Activated CD8-positive, alpha-beta T cell treated with anti-CD3 and anti-CD28 coated beads for 36 hours (primary cell): ENCODE results near the gene SLC40A1. TPM values are rescaled to one million over a fixed set of nuclear protein-coding genes. Genes with fewer than 3 reads are reported as not detected.
A peak's percentile ranks its signal among the peaks of the same experiment; 100 is the strongest.

ENCODE experiments used
- ATAC-seq: fragments of 200-7000 bp; cut with Tn5 transposase; one replicate; pipeline ENCODE4 v1.10.0; 2021; ENCODE audit warnings: mild to moderate bottlenecking, moderate library complexity
- CTCF ChIA-PET: fragments of 350-600 bp; sonication (Branson Sonifier 250); formaldehyde crosslinking; loops from one replicate; lab custom pipeline; 2021; ENCODE audit warnings: antibody characterized with exemption; lab: Charles Lee
- POLR2A ChIA-PET: fragments of 350-600 bp; sonication (Branson Sonifier 250); formaldehyde crosslinking; loops from one replicate; lab custom pipeline; 2021; ENCODE audit warnings: antibody characterized with exemption; lab: Charles Lee
- DNase-seq: peaks from one replicate; pipeline ENCODE4 v3.0.0-alpha.2; 2020
- H3K27ac Mint-ChIP-seq: one replicate; pipeline ENCODE4 v1.8.0; 2021; ENCODE audit warnings: mild to moderate bottlenecking, mixed read lengths
- H3K27me3 Mint-ChIP-seq: one replicate; pipeline ENCODE4 v1.8.0; 2021; ENCODE audit warnings: mixed read lengths
- H3K36me3 Mint-ChIP-seq: one replicate; pipeline ENCODE4 v1.8.0; 2021; ENCODE audit warnings: low read depth, mixed read lengths
- H3K4me1 Mint-ChIP-seq: one replicate; pipeline ENCODE4 v1.8.0; 2021; ENCODE audit warnings: low read depth, mixed read lengths
- H3K4me3 Mint-ChIP-seq: one replicate; pipeline ENCODE4 v1.8.0; 2021; ENCODE audit warnings: mild to moderate bottlenecking, moderate library complexity, mixed read lengths
- H3K9me3 Mint-ChIP-seq: one replicate; pipeline ENCODE4 v1.8.0; 2021; ENCODE audit warnings: mixed read lengths
- CTCF ChIP-seq: fragments of 200-600 bp; IDR thresholded peaks from one replicate; pipeline ENCODE4 v1.8.0; 2022; ENCODE audit warnings: antibody characterized with exemption, mild to moderate bottlenecking
- intact Hi-C: fragments of 100-400 bp; cut with micrococcal nuclease; formaldehyde crosslinking; loops from one replicate; pipeline ENCODE4 v1.10.0; 2022
- total RNA-seq, 2 experiments: library from RNA; stranded (reverse); gene quantifications; one replicate each; pipeline ENCODE4 v1.2.3, GENCODE V29; 2021

SLC40A1 gene
- total RNA-seq, 2 experiments from 2014 or later = 1.2 to 1.5 TPM

GRCh38 chr2:189601043-189601442 lies 20.5 kb upstream of the SLC40A1 start:
- no peak for TF ChIP-seq CTCF
- intact Hi-C loops = no loop called here
- ATAC-seq (peak; percentile 70), DNase-seq (no peak)
- Mint-ChIP-seq H3K4me1 (no peaks in the 10 kb centered on the region), H3K36me3 (no peaks in the 10 kb centered on the region), H3K4me3 (no peak overlapping the region), H3K9me3 (no peaks in the 10 kb centered on the region), H3K27ac (no peak overlapping the region), H3K27me3 (no peaks in the 10 kb centered on the region)
- CTCF ChIA-PET = no interaction called here
- POLR2A ChIA-PET = no interaction called here

DNA sequence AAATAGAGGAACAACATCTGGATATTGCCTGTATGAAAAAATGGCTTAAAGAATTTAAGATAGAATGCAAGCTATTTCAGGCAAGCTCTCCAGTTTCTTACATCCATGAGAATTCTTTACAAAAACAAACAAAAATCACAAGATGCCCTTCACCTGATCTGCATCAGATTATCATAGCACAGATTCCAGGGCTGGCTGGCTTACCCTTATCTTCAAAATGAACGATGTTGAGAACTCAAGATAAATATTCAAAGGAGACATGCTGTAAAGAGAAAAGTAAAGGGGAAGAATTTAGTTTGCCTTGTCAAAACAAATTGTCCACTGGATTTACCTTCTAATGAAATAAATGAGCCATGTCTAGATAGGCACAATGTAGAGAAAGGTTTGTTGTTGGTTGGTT lies 18.7 kb upstream of the SLC40A1 start:
- DNase-seq (no peak), ATAC-seq (no peak)
- H3K27me3 Mint-ChIP-seq = no peaks in the 10 kb centered on the region
- no peaks in the 10 kb centered on the region for H3K36me3 Mint-ChIP-seq
- no peaks in the 10 kb centered on the region for H3K9me3 Mint-ChIP-seq
- intact Hi-C loops = no loop called here
- CTCF ChIA-PET = no interaction called here
- no peak for TF ChIP-seq CTCF
- no peaks in the 10 kb centered on the region for H3K4me1 Mint-ChIP-seq
- H3K27ac Mint-ChIP-seq = no peak overlapping the region
- H3K4me3 Mint-ChIP-seq = no peak overlapping the region
- POLR2A ChIA-PET = no interaction called here

DNA sequence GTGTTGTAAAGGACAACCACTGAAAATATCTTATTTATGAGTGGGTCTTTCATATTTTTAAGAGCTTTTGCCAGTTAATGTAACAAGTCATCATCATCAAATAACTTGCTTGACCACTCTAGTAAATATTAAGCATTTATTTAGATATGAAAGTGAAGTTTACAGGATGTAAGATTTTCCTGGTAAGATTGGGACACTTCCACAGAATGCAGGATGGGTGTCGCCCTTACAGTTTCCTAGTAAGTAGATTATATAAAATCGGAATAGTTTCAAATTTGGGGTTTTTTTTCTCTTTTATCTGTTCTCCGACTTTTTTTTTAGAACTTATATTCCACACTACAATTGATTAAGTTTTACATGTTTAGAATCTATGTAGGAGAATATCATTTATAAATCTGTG lies 14.8 kb upstream of the SLC40A1 start:
- ATAC-seq = no peak
- CTCF ChIA-PET = no interaction called here
- TF ChIP-seq CTCF = no peak
- Mint-ChIP-seq H3K4me3 (no peak overlapping the region), H3K36me3 (no peaks in the 10 kb centered on the region), H3K4me1 (peaks cover 22% of the 10 kb centered on the region), H3K27ac (no peak overlapping the region), H3K27me3 (no peaks in the 10 kb centered on the region), H3K9me3 (no peaks in the 10 kb centered on the region)
- POLR2A ChIA-PET = no interaction called here
- no peak for DNase-seq
- intact Hi-C loops = no loop called here

GRCh38 chr2:189594305-189594704 lies 13.7 kb upstream of the SLC40A1 start:
- Mint-ChIP-seq H3K27me3 (no peaks in the 10 kb centered on the region), H3K27ac (no peak overlapping the region), H3K9me3 (no peaks in the 10 kb centered on the region), H3K4me3 (no peak overlapping the region), H3K4me1 (peaks cover 22% of the 10 kb centered on the region), H3K36me3 (no peaks in the 10 kb centered on the region)
- ChIA-PET CTCF (interaction anchor here (0.8 kb wide), 1 partner anchor 11 kb away, joined by 3 read pairs; no protein-coding TSS in a partner anchor), POLR2A (no interaction called here)
- ATAC-seq = no peak
- intact Hi-C loops = no loop called here
- no peak for TF ChIP-seq CTCF
- DNase-seq = no peak

DNA sequence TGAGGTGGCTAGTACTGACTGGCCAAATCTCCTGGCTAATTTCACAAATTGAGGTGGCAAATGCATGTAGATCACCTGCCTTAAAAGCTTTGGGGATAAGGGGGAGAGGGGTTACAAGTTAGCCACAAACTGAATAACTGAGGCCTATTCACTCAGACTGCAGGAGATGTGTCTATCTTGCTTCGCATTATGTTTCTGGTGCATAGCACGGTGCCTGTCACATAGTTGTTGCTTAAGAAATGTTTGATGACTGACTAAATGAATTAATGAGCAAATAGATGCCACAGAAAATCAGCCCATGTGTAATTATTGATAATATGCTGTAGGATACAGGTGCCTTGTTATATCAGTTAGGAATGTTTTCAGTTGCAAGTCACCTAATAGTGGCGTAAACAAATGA lies 12.5 kb upstream of the SLC40A1 start:
- POLR2A ChIA-PET = no interaction called here
- DNase-seq (no peak), ATAC-seq (no peak)
- Mint-ChIP-seq H3K27me3 (no peaks in the 10 kb centered on the region), H3K36me3 (no peaks in the 10 kb centered on the region), H3K4me1 (peaks cover 22% of the 10 kb centered on the region), H3K9me3 (no peaks in the 10 kb centered on the region), H3K4me3 (no peak overlapping the region), H3K27ac (no peak overlapping the region)
- no peak for TF ChIP-seq CTCF
- intact Hi-C loops = no loop called here
- CTCF ChIA-PET = no interaction called here
